ENCODE data around the gene HLA-DQA1.

Gene HLA-DQA1

GRCh38 chr6:32602383-32602782 lies 34.8 kb upstream of the HLA-DQA1 start:
- TF ChIP-seq REST (IDR thresholded peaks at IDR 0.05; ENCODE audit: insufficient read depth in 1 of 2, low read depth in 2 of 2, low read length in 2 of 2) (no peak), SIN3A (IDR thresholded peaks at IDR 0.05; ENCODE audit: borderline replicate concordance, insufficient read depth, low read length) (no peak), TAF1 (IDR thresholded peaks at IDR 0.05; ENCODE audit: borderline replicate concordance, insufficient read depth, low read length) (no peak), POLR2AphosphoS5 (IDR thresholded peaks at IDR 0.05; ENCODE audit: low read depth, low read length) (no peak), FOXP2 (optimal IDR thresholded peaks at IDR 0.05; ENCODE audit: borderline replicate concordance, extremely low read depth, extremely low read length, insufficient read depth) (no peak)

GRCh38 chr6:32603222-32603621 lies 34.0 kb upstream of the HLA-DQA1 start:
- TF ChIP-seq SIN3A (IDR thresholded peaks at IDR 0.05; ENCODE audit: borderline replicate concordance, insufficient read depth, low read length) = no peak
- TF ChIP-seq FOXP2 (optimal IDR thresholded peaks at IDR 0.05; ENCODE audit: borderline replicate concordance, extremely low read depth, extremely low read length, insufficient read depth) = no peak
- no peak for TF ChIP-seq TAF1 (IDR thresholded peaks at IDR 0.05; ENCODE audit: borderline replicate concordance, insufficient read depth, low read length)
- no peak for TF ChIP-seq POLR2AphosphoS5 (IDR thresholded peaks at IDR 0.05; ENCODE audit: low read depth, low read length)
- TF ChIP-seq REST (IDR thresholded peaks at IDR 0.05; ENCODE audit: insufficient read depth in 1 of 2, low read depth in 2 of 2, low read length in 2 of 2) = no peak

DNA sequence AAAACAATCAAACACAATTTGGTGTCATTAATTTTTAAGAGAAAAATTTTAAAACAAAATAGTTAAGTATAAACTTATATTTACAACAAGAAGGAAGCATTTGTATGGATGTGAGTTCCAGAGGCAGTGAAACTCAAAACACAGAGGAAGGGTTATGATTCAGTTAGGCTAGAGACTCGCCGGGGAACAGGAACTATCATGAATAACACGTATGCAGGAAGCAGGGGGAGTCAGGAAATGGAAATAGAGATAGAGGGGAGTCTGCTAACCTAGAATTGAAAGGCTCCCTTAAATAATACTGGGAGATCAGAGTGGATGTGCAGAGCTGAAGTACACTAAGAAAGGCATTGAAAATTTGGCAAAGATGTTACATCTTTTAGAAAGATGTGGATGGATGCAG lies 33.3 kb upstream of the HLA-DQA1 start:
- TF ChIP-seq REST (IDR thresholded peaks at IDR 0.05; ENCODE audit: insufficient read depth in 1 of 2, low read depth in 2 of 2, low read length in 2 of 2) (no peak), TAF1 (IDR thresholded peaks at IDR 0.05; ENCODE audit: borderline replicate concordance, insufficient read depth, low read length) (no peak), FOXP2 (optimal IDR thresholded peaks at IDR 0.05; ENCODE audit: borderline replicate concordance, extremely low read depth, extremely low read length, insufficient read depth) (no peak), POLR2AphosphoS5 (IDR thresholded peaks at IDR 0.05; ENCODE audit: low read depth, low read length) (no peak), SIN3A (IDR thresholded peaks at IDR 0.05; ENCODE audit: borderline replicate concordance, insufficient read depth, low read length) (no peak)

GRCh38 chr6:32604434-32604877 lies 32.8 kb upstream of the HLA-DQA1 start:
- TF ChIP-seq TAF1 (IDR thresholded peaks at IDR 0.05; ENCODE audit: borderline replicate concordance, insufficient read depth, low read length) (no peak), SIN3A (IDR thresholded peaks at IDR 0.05; ENCODE audit: borderline replicate concordance, insufficient read depth, low read length) (no peak), REST (IDR thresholded peaks at IDR 0.05; ENCODE audit: insufficient read depth in 1 of 2, low read depth in 2 of 2, low read length in 2 of 2) (no peak), POLR2AphosphoS5 (IDR thresholded peaks at IDR 0.05; ENCODE audit: low read depth, low read length) (no peak), FOXP2 (optimal IDR thresholded peaks at IDR 0.05; ENCODE audit: borderline replicate concordance, extremely low read depth, extremely low read length, insufficient read depth) (no peak)

Data from PFSK-1 (cell line).